SK-N-SH (cell line): ENCODE results near the gene TMEM72. TPM values are rescaled to one million over a fixed set of nuclear protein-coding genes. Genes with fewer than 3 reads are reported as not detected.

Experiments used
- CTCF ChIA-PET: fragments of 300-600, 350-600 bp; formaldehyde crosslinking; extraction: SDS; loops from one replicate; lab custom pipeline; 2021; lab: Yijun Ruan, JAX
- POLR2A ChIA-PET: fragments of 350-600 bp; sonication (Branson Sonifier 250); formaldehyde crosslinking; extraction: SDS; loops from one replicate; lab custom pipeline; 2020; ENCODE audit warnings: antibody characterized with exemption, inconsistent platforms; lab: Yijun Ruan, JAX
- DNase-seq: peaks from one replicate; pipeline ENCODE4 v3.0.0; 2012
- H2AFZ ChIP-seq: fragments of 200-600 bp; sonication (generic); 2 replicates; pipeline ENCODE4 v1.8.1; 2016; ENCODE audit warnings: antibody characterized with exemption, mild to moderate bottlenecking, low read depth
- H3F3A ChIP-seq: fragments of 200-600 bp; sonication (generic); replicated peaks from 2 replicates; pipeline ENCODE3; 2016; ENCODE audit warnings: antibody characterized with exemption, mild to moderate bottlenecking; ENCODE audit not compliant: insufficient read depth
- H3K27ac ChIP-seq, 2 experiments: fragments of 200-500 bp in 1 of 2; fragments of 200-600 bp in 1 of 2; sonication (Bioruptor generic) in 1 of 2; sonication (generic), shearing (Covaris generic) in 1 of 2; 2 replicates each; pipeline versions ENCODE4 v1.5.1 to v1.6.1; 2014 to 2016; ENCODE audit warnings: low read depth in 2 of 2, inconsistent platforms in 1 of 2, low read length in 1 of 2, mild to moderate bottlenecking in 1 of 2, mixed read lengths in 1 of 2
- H3K27me3 ChIP-seq: fragments of 200-600 bp; sonication (generic), shearing (Covaris generic); 2 replicates; pipeline ENCODE4 v1.6.1; 2016; ENCODE audit warnings: mixed run types; ENCODE audit not compliant: insufficient read depth
- H3K36me3 ChIP-seq, 2 experiments: fragments of 200-500 bp in 1 of 2; fragments of 200-600 bp in 1 of 2; sonication (Bioruptor generic) in 1 of 2; sonication (generic) in 1 of 2; replicated peaks in 1 of 2; 2 replicates each; pipeline versions ENCODE3 to v1.5.1; 2014 to 2016; ENCODE audit warnings: low read length in 1 of 2, mild to moderate bottlenecking in 1 of 2; ENCODE audit not compliant: insufficient read depth in 2 of 2, control insufficient read depth in 1 of 2
- H3K4me1 ChIP-seq, 2 experiments: fragments of 200-500 bp in 1 of 2; fragments of 200-600 bp in 1 of 2; sonication (Bioruptor generic) in 1 of 2; sonication (generic), shearing (Covaris generic) in 1 of 2; 2 replicates each; pipeline versions ENCODE4 v1.5.1 to v1.6.1; 2014 to 2016; ENCODE audit warnings: low read depth in 1 of 2, low read length in 1 of 2, mixed run types in 1 of 2; ENCODE audit not compliant: insufficient read depth in 2 of 2, control insufficient read depth in 1 of 2
- H3K4me2 ChIP-seq: fragments of 200-600 bp; sonication (generic), shearing (Covaris generic); 2 replicates; pipeline ENCODE4 v1.6.1; 2017; ENCODE audit warnings: mixed run types
- H3K4me3 ChIP-seq, 2 experiments: fragments of 200-500 bp in 1 of 2; fragments of 200-600 bp in 1 of 2; sonication (Bioruptor generic) in 1 of 2; sonication (generic), shearing (Covaris generic) in 1 of 2; 2 replicates each; pipeline versions ENCODE4 v1.5.1 to v1.8.1; 2014 to 2016; ENCODE audit warnings: low read depth in 2 of 2, inconsistent platforms in 1 of 2, low read length in 1 of 2, mild to moderate bottlenecking in 1 of 2, mixed read lengths in 1 of 2, moderate library complexity in 1 of 2
- H3K79me2 ChIP-seq: fragments of 200-600 bp; sonication (generic); 2 replicates; pipeline ENCODE4 v1.8.1; 2017; ENCODE audit warnings: mild to moderate bottlenecking; ENCODE audit not compliant: insufficient read depth
- H3K9ac ChIP-seq: fragments of 200-600 bp; sonication (generic); 2 replicates; pipeline ENCODE4 v1.6.1; 2017; ENCODE audit warnings: mixed run types
- H3K9me2 ChIP-seq: fragments of 200-600 bp; sonication (generic); 2 replicates; pipeline ENCODE4 v1.6.1; 2017; ENCODE audit warnings: mixed run types
- H3K9me3 ChIP-seq: fragments of 200-600 bp; sonication (generic); 2 replicates; pipeline ENCODE4 v1.6.1; 2017; ENCODE audit warnings: mixed run types, mild to moderate bottlenecking, moderate library complexity
- H4K20me1 ChIP-seq: fragments of 200-600 bp; sonication (generic); 2 replicates; pipeline ENCODE4 v1.6.1; 2017; ENCODE audit warnings: mild to moderate bottlenecking, mixed run types; ENCODE audit not compliant: insufficient read depth
- GATA2 ChIP-seq: sonication (generic); formaldehyde crosslinking; IDR thresholded peaks from 2 replicates; pipeline ENCODE4 v1.5.0; 2020; ENCODE audit warnings: mild to moderate bottlenecking, missing genetic modification reagents
- NFIC ChIP-seq: IDR thresholded peaks from 2 replicates; pipeline ENCODE4 v1.4.0; 2012; ENCODE audit warnings: borderline replicate concordance
- RAD21 ChIP-seq: IDR thresholded peaks from 2 replicates; pipeline ENCODE4 v1.6.1; 2012; ENCODE audit warnings: mild to moderate bottlenecking, low read length
- RXRA ChIP-seq: IDR thresholded peaks from 2 replicates; pipeline ENCODE4 v1.4.0; 2012; ENCODE audit warnings: low read depth, mild to moderate bottlenecking, borderline replicate concordance
- TAF1 ChIP-seq: IDR thresholded peaks from 2 replicates; pipeline ENCODE4 v1.6.1; 2012; ENCODE audit warnings: low read depth, mild to moderate bottlenecking, low read length, moderate library complexity, borderline replicate concordance
- WGBS: methylation state at CpG from one replicate; pipeline ENCODE4 v1.1.6; 2017; ENCODE audit warnings: low lambda C conversion rate; 5-methylcytosine and 5-hydroxymethylcytosine counted together
- polyA plus RNA-seq, 3 experiments: library from polyadenylated mRNA; depleted of rRNA; stranded (reverse); fragments of >200 nt; gene quantifications; 2 replicates each; pipeline ENCODE4 v1.2.3, GENCODE V29; 2012
- TF ChIP-seq, protein P1 (sequence below): IDR thresholded peaks from 2 replicates; pipeline ENCODE4 v1.4.0; 2012; ENCODE audit warnings: low read depth, borderline replicate concordance
- TF ChIP-seq, protein P2 (sequence below): fragments of 150-350 bp; IDR thresholded peaks from 2 replicates; pipeline ENCODE4 v1.6.1; 2016; ENCODE audit warnings: mild to moderate bottlenecking, low read depth, low read length
- TF ChIP-seq, protein P3 (sequence below): IDR thresholded peaks from 2 replicates; pipeline ENCODE4; 2012
- TF ChIP-seq, protein P4 (sequence below): fragments of 200-600 bp; sonication (generic); IDR thresholded peaks from 2 replicates; pipeline ENCODE4 v1.6.1; 2017; ENCODE audit warnings: antibody characterized with exemption, mild to moderate bottlenecking, moderate library complexity

The TMEM72 gene
- polyA plus RNA-seq, 1 of the 3 experiments (the other 2 are of a cell fraction), result not detected

DNA sequence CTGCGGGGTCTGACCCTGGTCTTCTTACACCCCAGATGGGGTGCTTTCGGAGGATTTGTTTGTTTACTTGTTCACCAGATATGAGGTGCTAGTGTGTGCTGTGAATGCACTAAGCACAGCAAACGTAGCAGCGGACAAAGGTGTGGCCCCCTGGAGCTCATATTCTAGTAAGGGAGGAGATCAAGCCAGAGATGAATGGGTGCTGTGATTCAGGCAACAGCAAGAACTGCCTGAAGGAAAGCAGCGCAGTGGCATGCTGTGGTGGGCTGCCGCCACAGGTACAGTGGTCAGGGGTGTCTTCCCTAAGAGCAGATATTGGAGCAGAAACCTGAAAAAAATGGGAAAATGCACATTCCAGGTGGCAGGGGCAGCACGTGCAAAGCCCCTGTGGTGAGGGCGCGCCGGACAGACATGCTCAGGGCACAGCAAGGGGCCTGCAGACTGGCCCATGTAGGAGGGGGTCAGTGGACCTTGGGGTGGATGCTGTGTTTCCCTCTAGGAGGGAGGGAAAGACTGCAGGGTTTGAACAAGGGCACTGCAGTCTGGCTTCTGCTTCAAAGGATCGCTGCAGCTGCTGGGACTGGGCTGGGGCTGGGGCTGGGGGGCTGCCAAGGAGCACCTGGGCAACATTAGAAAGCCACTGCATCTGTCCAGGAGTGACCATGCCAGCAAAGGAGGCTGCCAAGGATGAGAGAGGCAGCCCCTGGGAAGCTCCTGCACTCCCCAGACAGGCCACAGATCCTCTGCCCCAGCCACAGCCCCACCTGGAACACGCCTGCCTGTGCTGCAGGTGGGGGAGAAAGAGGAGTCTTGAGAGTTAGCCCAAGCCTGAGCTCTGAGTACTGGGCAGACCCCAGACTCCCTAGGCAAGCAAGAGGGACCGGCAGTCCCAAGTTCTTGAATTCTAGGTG lies 68.4 kb downstream of the TMEM72 start:
- Histone ChIP-seq H3K4me2 (peak overlapping the region; percentile 85), H3F3A (peaks cover 20% of the 10 kb centered on the region), H4K20me1 (no peaks in the 10 kb centered on the region), H3K27me3 (no peaks in the 10 kb centered on the region), H2AFZ (peak overlapping the region; percentile 4; the same call in 1 of the 2 replicates), H3K9me3 (no peaks in the 10 kb centered on the region), H3K9me2 (no peaks in the 10 kb centered on the region), H3K79me2 (peaks cover 8% of the 10 kb centered on the region), H3K4me3 (no peak overlapping the region), H3K4me1 (peaks cover 35 to 62% of the 10 kb centered on the region in 2 experiments; a peak in 3 of 4 replicates), H3K9ac (no peak overlapping the region; the same call in 1 of the 2 replicates), H3K36me3 (no peaks in the 10 kb centered on the region), H3K27ac (peak overlapping the region; percentile 62 to 95)
- no peak for DNase-seq
- ChIA-PET CTCF (interaction anchor here (1.0 to 10.6 kb wide), 4 partner anchors 12 to 47 kb away, joined by 3 to 121 read pairs (median 4); no protein-coding TSS in a partner anchor), POLR2A (interaction anchor here (0.6 kb wide), 1 partner anchor 1521 kb away, joined by 3 read pairs; no protein-coding TSS in a partner anchor)
- 93% methylated on average over 9 of the region's 13 CpGs for WGBS
- TF ChIP-seq TAF1, result no peak
- TF ChIP-seq, protein P1, sequence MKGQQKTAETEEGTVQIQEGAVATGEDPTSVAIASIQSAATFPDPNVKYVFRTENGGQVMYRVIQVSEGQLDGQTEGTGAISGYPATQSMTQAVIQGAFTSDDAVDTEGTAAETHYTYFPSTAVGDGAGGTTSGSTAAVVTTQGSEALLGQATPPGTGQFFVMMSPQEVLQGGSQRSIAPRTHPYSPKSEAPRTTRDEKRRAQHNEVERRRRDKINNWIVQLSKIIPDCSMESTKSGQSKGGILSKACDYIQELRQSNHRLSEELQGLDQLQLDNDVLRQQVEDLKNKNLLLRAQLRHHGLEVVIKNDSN, result no peak
- TF ChIP-seq, protein P2, sequence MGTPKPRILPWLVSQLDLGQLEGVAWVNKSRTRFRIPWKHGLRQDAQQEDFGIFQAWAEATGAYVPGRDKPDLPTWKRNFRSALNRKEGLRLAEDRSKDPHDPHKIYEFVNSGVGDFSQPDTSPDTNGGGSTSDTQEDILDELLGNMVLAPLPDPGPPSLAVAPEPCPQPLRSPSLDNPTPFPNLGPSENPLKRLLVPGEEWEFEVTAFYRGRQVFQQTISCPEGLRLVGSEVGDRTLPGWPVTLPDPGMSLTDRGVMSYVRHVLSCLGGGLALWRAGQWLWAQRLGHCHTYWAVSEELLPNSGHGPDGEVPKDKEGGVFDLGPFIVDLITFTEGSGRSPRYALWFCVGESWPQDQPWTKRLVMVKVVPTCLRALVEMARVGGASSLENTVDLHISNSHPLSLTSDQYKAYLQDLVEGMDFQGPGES, result no peak
- no peak for TF ChIP-seq RXRA
- TF ChIP-seq GATA2 (CRISPR knock-in tag), result no peak
- no peak for TF ChIP-seq RAD21
- TF ChIP-seq, protein P3, sequence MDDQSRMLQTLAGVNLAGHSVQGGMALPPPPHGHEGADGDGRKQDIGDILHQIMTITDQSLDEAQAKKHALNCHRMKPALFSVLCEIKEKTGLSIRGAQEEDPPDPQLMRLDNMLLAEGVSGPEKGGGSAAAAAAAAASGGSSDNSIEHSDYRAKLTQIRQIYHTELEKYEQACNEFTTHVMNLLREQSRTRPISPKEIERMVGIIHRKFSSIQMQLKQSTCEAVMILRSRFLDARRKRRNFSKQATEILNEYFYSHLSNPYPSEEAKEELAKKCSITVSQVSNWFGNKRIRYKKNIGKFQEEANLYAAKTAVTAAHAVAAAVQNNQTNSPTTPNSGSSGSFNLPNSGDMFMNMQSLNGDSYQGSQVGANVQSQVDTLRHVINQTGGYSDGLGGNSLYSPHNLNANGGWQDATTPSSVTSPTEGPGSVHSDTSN, result no peak
- TF ChIP-seq, protein P4, sequence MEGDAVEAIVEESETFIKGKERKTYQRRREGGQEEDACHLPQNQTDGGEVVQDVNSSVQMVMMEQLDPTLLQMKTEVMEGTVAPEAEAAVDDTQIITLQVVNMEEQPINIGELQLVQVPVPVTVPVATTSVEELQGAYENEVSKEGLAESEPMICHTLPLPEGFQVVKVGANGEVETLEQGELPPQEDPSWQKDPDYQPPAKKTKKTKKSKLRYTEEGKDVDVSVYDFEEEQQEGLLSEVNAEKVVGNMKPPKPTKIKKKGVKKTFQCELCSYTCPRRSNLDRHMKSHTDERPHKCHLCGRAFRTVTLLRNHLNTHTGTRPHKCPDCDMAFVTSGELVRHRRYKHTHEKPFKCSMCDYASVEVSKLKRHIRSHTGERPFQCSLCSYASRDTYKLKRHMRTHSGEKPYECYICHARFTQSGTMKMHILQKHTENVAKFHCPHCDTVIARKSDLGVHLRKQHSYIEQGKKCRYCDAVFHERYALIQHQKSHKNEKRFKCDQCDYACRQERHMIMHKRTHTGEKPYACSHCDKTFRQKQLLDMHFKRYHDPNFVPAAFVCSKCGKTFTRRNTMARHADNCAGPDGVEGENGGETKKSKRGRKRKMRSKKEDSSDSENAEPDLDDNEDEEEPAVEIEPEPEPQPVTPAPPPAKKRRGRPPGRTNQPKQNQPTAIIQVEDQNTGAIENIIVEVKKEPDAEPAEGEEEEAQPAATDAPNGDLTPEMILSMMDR, result no peak
- no peak for TF ChIP-seq NFIC
